Tibial artery (tissue), 4 donors: ENCODE results near the gene ERBB4.

ENCODE experiments used
- DNase-seq, 2 donors: peaks; one replicate each; pipeline ENCODE4 v3.0.0-alpha.2; 2019
- H3K27ac ChIP-seq, 2 donors: fragments of 200-600 bp; sonication (generic) in 1 of 2; 1 replicate in 1 of 2; 2 replicates in 1 of 2; pipeline ENCODE4 v1.5.1; 2018 to 2019; ENCODE audit warnings: mild to moderate bottlenecking in 1 of 2
- H3K27me3 ChIP-seq, 2 donors: fragments of 200-600 bp; sonication (generic) in 1 of 2; one replicate each; pipeline versions ENCODE4 v1.5.1 to v1.6.0; 2016 to 2019
- H3K36me3 ChIP-seq, 3 donors: fragments of 200-600 bp; sonication (generic) in 2 of 3; one replicate each; pipeline ENCODE4 v1.5.1; 2016 to 2019; ENCODE audit warnings: mild to moderate bottlenecking in 2 of 3
- H3K4me1 ChIP-seq, 4 donors: fragments of 200-600 bp; sonication (generic) in 2 of 4; 1 replicate in 3 of 4; 2 replicates in 1 of 4; pipeline ENCODE4 v1.5.1; 2016 to 2019
- H3K4me3 ChIP-seq, 2 donors: fragments of 200-600 bp; sonication (generic) in 1 of 2; 1 replicate in 1 of 2; 2 replicates in 1 of 2; pipeline ENCODE4 v1.5.1; 2018 to 2019; ENCODE audit warnings: mild to moderate bottlenecking in 2 of 2
- H3K9me3 ChIP-seq, 3 donors: fragments of 200-600 bp; sonication (generic) in 1 of 3; one replicate each; pipeline ENCODE4 v1.5.1; 2016 to 2019
- intact Hi-C: fragments of 100-400 bp; cut with DNase I; formaldehyde crosslinking; loops from one replicate; pipeline ENCODE4 v1.15.0; 2023; ENCODE audit warnings: low total_unique reads
- TF ChIP-seq, protein P1 (sequence below), 2 experiments: fragments of 200-600 bp in 1 of 2; fragments of 450-650 bp in 1 of 2; IDR thresholded peaks; one replicate each; pipeline ENCODE4 v1.5.1; 2017 to 2019; ENCODE audit warnings: antibody characterized with exemption in 2 of 2, mild to moderate bottlenecking in 1 of 2, moderate library complexity in 1 of 2

ERBB4 gene

DNA sequence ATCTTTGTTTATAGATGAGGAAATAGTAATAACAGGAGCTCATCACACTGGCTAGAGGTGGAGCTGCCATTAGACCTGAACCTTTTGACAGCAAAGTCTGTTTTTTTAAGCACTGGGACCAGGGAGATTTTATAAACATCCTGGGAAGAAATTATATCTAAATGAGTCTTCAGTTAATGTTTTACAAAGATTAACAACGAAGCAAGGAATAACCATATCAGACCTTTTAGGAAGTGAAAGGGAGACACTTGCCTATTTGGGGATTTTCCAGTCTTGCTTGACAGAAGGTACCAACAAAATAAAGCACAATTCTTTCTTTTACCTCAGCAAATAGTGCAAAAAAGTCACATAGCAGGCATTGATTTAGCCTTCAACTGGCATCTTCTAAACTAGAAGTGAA lies 1205.2 kb downstream of the ERBB4 start:
- intact Hi-C loops = no loop called here
- Histone ChIP-seq H3K27ac (no peak overlapping the region), H3K4me1 (peaks cover 0 to 3% (median 0%) of the 10 kb centered on the region in 4 donors), H3K4me3 (no peak overlapping the region), H3K27me3 (no peaks in the 10 kb centered on the region), H3K9me3 (no peaks in the 10 kb centered on the region), H3K36me3 (no peaks in the 10 kb centered on the region)
- no peak for DNase-seq
- TF ChIP-seq, protein P1, sequence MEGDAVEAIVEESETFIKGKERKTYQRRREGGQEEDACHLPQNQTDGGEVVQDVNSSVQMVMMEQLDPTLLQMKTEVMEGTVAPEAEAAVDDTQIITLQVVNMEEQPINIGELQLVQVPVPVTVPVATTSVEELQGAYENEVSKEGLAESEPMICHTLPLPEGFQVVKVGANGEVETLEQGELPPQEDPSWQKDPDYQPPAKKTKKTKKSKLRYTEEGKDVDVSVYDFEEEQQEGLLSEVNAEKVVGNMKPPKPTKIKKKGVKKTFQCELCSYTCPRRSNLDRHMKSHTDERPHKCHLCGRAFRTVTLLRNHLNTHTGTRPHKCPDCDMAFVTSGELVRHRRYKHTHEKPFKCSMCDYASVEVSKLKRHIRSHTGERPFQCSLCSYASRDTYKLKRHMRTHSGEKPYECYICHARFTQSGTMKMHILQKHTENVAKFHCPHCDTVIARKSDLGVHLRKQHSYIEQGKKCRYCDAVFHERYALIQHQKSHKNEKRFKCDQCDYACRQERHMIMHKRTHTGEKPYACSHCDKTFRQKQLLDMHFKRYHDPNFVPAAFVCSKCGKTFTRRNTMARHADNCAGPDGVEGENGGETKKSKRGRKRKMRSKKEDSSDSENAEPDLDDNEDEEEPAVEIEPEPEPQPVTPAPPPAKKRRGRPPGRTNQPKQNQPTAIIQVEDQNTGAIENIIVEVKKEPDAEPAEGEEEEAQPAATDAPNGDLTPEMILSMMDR (IDR thresholded peaks at IDR 0.05) = no peak

DNA sequence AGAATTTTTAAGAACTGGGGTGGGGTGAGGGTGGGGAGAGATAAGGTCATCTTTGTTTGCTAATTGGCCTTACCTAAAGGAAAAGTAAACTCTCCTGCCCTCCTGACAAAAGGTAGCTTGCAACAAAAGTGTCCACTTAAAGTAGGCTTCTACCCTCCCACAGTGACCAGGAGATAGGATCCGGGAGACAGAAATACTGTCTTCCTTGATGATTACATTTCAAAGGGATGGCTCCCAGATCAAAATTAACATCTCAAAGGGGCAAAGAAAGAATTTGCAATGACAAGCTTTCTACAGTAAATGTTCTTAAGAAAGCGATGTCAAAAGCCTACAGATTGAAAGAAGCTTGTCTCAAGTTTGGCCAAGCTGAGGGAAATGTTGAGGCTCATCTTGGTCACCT lies 1206.9 kb downstream of the ERBB4 start:
- no peak overlapping the region for H3K27ac ChIP-seq
- intact Hi-C loops = no loop called here
- DNase-seq = no peak
- no peak overlapping the region for H3K4me3 ChIP-seq
- H3K27me3 ChIP-seq = no peaks in the 10 kb centered on the region
- H3K4me1 ChIP-seq = peaks cover 0 to 3% (median 0%) of the 10 kb centered on the region in 4 donors
- H3K9me3 ChIP-seq = no peaks in the 10 kb centered on the region
- TF ChIP-seq, protein P1 (IDR thresholded peaks at IDR 0.05) = no peak
- no peaks in the 10 kb centered on the region for H3K36me3 ChIP-seq

DNA sequence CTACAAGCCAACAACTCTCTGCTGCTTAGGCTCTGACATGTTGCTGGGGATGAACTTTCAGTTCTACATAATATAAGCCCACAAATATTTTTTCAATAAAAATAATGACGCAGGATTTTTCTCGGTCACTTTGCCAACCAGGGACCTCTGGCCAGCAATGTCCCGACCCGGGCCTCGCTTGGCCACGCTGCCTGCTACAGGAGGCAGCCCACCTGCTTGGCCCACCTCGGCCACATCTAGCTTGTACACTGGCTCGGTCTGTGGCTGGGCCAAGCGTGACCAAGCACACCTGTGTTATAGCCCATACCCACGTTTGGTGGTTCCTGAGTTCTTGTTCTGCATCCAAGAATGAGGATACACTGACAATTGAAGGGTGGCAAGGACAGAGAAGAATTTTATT lies 1208.7 kb downstream of the ERBB4 start:
- no peaks in the 10 kb centered on the region for H3K9me3 ChIP-seq
- no peaks in the 10 kb centered on the region for H3K27me3 ChIP-seq
- no peak overlapping the region for H3K4me3 ChIP-seq
- H3K27ac ChIP-seq = no peak overlapping the region
- no peak for DNase-seq
- H3K36me3 ChIP-seq = no peaks in the 10 kb centered on the region
- intact Hi-C loops = no loop called here
- TF ChIP-seq, protein P1 (IDR thresholded peaks at IDR 0.05) = no peak
- peaks cover 0 to 3% (median 0%) of the 10 kb centered on the region in 4 donors for H3K4me1 ChIP-seq

DNA sequence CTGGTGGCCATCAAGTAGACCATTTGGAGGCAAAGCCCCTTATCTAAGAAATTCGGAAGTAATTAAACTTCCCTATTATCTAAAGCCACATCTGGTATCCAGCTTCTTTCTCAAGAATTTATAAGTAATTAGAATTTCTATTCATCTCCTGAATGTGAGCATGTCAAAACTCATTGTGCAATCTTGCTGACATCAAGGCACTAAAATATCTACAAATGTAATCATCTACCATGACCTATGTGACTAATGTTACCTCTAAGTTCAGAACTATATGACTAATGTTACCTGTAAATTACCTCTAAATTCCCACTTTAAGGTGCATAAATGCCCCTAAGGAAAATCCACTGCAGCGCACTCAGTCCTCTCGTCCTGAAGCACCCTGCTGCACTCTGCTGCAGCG lies 1209.2 kb downstream of the ERBB4 start:
- no peaks in the 10 kb centered on the region for H3K9me3 ChIP-seq
- no peak for DNase-seq
- H3K27ac ChIP-seq = no peak overlapping the region
- H3K4me3 ChIP-seq = no peak overlapping the region
- intact Hi-C loops = no loop called here
- no peaks in the 10 kb centered on the region for H3K27me3 ChIP-seq
- TF ChIP-seq, protein P1 (IDR thresholded peaks at IDR 0.05) = no peak
- H3K36me3 ChIP-seq = no peaks in the 10 kb centered on the region
- peaks cover 0 to 3% (median 0%) of the 10 kb centered on the region in 4 donors for H3K4me1 ChIP-seq

DNA sequence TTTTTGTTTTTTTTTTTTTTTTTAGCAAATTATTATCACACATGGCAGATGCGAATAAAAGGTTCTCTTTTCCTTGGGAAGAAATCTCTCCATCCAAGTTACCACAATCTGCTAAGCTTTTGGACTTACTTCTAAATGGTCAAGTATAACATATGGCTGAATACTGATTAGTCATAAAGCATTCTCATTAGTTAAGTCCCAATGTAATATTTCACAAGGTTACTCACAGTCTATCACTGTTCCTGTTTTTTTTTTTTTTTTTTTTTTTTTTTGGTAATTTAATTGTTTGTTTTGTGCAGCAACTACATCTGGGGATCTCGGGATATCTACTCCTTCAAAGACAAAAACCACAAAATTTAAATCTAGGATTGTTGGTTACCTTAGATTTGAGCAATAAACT lies 1210.5 kb downstream of the ERBB4 start:
- Histone ChIP-seq H3K27ac (no peak overlapping the region), H3K4me1 (no peaks in the 10 kb centered on the region), H3K4me3 (no peak overlapping the region), H3K27me3 (no peaks in the 10 kb centered on the region), H3K9me3 (no peaks in the 10 kb centered on the region), H3K36me3 (no peaks in the 10 kb centered on the region)
- no peak for DNase-seq
- TF ChIP-seq, protein P1 (IDR thresholded peaks at IDR 0.05) = no peak
- intact Hi-C loops = no loop called here
